H9 (cell line): Measurements from ENCODE around the gene L3MBTL4. TPM values are rescaled to one million over a fixed set of nuclear protein-coding genes. Genes with fewer than 3 reads are reported as not detected.

Experiments used
- DNase-seq: peaks from one replicate; pipeline ENCODE4 v3.0.0-alpha.2; 2017
- H2AFZ ChIP-seq: one replicate; pipeline ENCODE4 v1.6.1; 2013; ENCODE audit warnings: mild to moderate bottlenecking, low read length, control low read depth, moderate library complexity
- H2AK5ac ChIP-seq: 2 replicates; pipeline ENCODE4 v1.6.1; 2013; ENCODE audit warnings: low read length, control low read depth, mixed read lengths; ENCODE audit not compliant: insufficient read length
- H2BK120ac ChIP-seq: one replicate; pipeline ENCODE4 v1.6.1; 2013; ENCODE audit warnings: low read depth, mild to moderate bottlenecking, low read length, control low read depth, inconsistent platforms; ENCODE audit not compliant: poor library complexity, severe bottlenecking
- H2BK12ac ChIP-seq: 2 replicates; pipeline ENCODE4 v1.6.1; 2013; ENCODE audit warnings: low read length, control low read depth, mixed read lengths, low read depth; ENCODE audit not compliant: insufficient read length
- H2BK15ac ChIP-seq: 2 replicates; pipeline ENCODE4 v1.6.1; 2013; ENCODE audit warnings: low read depth, low read length, control low read depth
- H2BK20ac ChIP-seq: one replicate; pipeline ENCODE4 v1.6.1; 2013; ENCODE audit warnings: low read depth, mild to moderate bottlenecking, low read length, control low read depth, inconsistent platforms; ENCODE audit not compliant: poor library complexity, severe bottlenecking
- H2BK5ac ChIP-seq: 2 replicates; pipeline ENCODE4 v1.6.1; 2013; ENCODE audit warnings: low read length, control low read depth, mixed read lengths; ENCODE audit not compliant: insufficient read length
- H3K14ac ChIP-seq: 2 replicates; pipeline ENCODE4 v1.6.1; 2013; ENCODE audit warnings: low read length, control low read depth; ENCODE audit not compliant: insufficient read depth
- H3K18ac ChIP-seq: 2 replicates; pipeline ENCODE4 v1.6.1; 2013; ENCODE audit warnings: low read depth, mild to moderate bottlenecking, mixed read lengths, low read length, control low read depth; ENCODE audit not compliant: insufficient read length
- H3K23ac ChIP-seq: 2 replicates; pipeline ENCODE4 v1.6.1; 2013; ENCODE audit warnings: low read length, control low read depth, mixed read lengths, low read depth; ENCODE audit not compliant: insufficient read length
- H3K23me2 ChIP-seq: 2 replicates; pipeline ENCODE4 v1.6.1; 2013; ENCODE audit warnings: low read depth, mild to moderate bottlenecking, mixed read lengths, low read length, control low read depth; ENCODE audit not compliant: insufficient read length, poor library complexity, severe bottlenecking
- H3K27ac ChIP-seq: 2 replicates; pipeline ENCODE4 v1.5.1; 2013; ENCODE audit warnings: low read length, control low read depth, mixed read lengths, low read depth; ENCODE audit not compliant: insufficient read length
- H3K27me3 ChIP-seq: 2 replicates; pipeline ENCODE4 v1.6.1; 2013; ENCODE audit warnings: low read length, control low read depth, inconsistent platforms; ENCODE audit not compliant: insufficient read depth
- H3K4ac ChIP-seq: 2 replicates; pipeline ENCODE4 v1.6.1; 2013; ENCODE audit warnings: low read depth, mild to moderate bottlenecking, control low read depth, inconsistent platforms, low read length, moderate library complexity
- H3K4me1 ChIP-seq: 2 replicates; pipeline ENCODE4 v1.6.1; 2013; ENCODE audit warnings: low read length, control low read depth, inconsistent platforms; ENCODE audit not compliant: insufficient read depth
- H3K4me2 ChIP-seq: 2 replicates; pipeline ENCODE4 v1.6.1; 2013; ENCODE audit warnings: low read length, control low read depth, mixed read lengths; ENCODE audit not compliant: insufficient read length, insufficient read depth
- H3K56ac ChIP-seq: 2 replicates; pipeline ENCODE4 v1.6.1; 2013; ENCODE audit warnings: low read depth, mild to moderate bottlenecking, mixed read lengths, low read length, control low read depth; ENCODE audit not compliant: insufficient read length
- H3K79me1 ChIP-seq: 2 replicates; pipeline ENCODE4 v1.6.1; 2013; ENCODE audit warnings: low read depth, mild to moderate bottlenecking, moderate library complexity, low read length, control low read depth, inconsistent platforms; ENCODE audit not compliant: insufficient read depth, poor library complexity, severe bottlenecking
- H3K79me2 ChIP-seq: 2 replicates; pipeline ENCODE4 v1.6.1; 2013; ENCODE audit warnings: low read length, control low read depth, inconsistent platforms; ENCODE audit not compliant: insufficient read depth
- H3K9ac ChIP-seq: 2 replicates; pipeline ENCODE4 v1.6.1; 2013; ENCODE audit warnings: low read length, control low read depth, mixed read lengths; ENCODE audit not compliant: insufficient read length; ENCODE audit errors: extremely low read depth
- H3K9me3 ChIP-seq: one replicate; pipeline ENCODE4 v1.6.1; 2013; ENCODE audit warnings: low read depth, low read length, inconsistent platforms; ENCODE audit not compliant: control insufficient read depth
- H3T11ph ChIP-seq: one replicate; pipeline ENCODE4 v1.6.1; 2013; ENCODE audit warnings: mild to moderate bottlenecking, low read length, control low read depth, inconsistent platforms
- H4K20me1 ChIP-seq: one replicate; pipeline ENCODE4 v1.6.1; 2013; ENCODE audit not compliant: control insufficient read depth, insufficient read length, insufficient read depth
- H4K5ac ChIP-seq: 2 replicates; pipeline ENCODE4 v1.6.1; 2013; ENCODE audit warnings: low read depth, mild to moderate bottlenecking, mixed read lengths, low read length, control low read depth; ENCODE audit not compliant: insufficient read length
- H4K8ac ChIP-seq: replicated peaks from 2 replicates; pipeline ENCODE4 v1.6.1; 2013; ENCODE audit warnings: low read length, control low read depth, mixed read lengths, low read depth; ENCODE audit not compliant: insufficient read length
- H4K91ac ChIP-seq: 2 replicates; pipeline ENCODE4 v1.6.1; 2013; ENCODE audit warnings: low read depth, mild to moderate bottlenecking, moderate library complexity, mixed read lengths, low read length, control low read depth; ENCODE audit not compliant: insufficient read length
- H3K27ac Mint-ChIP-seq, 3 experiments: 2 replicates in 2 of 3; 3 replicates in 1 of 3; pipeline ENCODE4 v1.8.0; 2020 to 2021; ENCODE audit warnings: mixed read lengths in 3 of 3, mild to moderate bottlenecking in 1 of 3, moderate library complexity in 1 of 3
- H3K27me3 Mint-ChIP-seq: 2 replicates; pipeline ENCODE4 v1.8.0; 2021; ENCODE audit warnings: low read depth, mild to moderate bottlenecking, moderate library complexity, mixed read lengths
- H3K36me3 Mint-ChIP-seq, 3 experiments: 2 replicates in 2 of 3; 3 replicates in 1 of 3; pipeline ENCODE4 v1.8.0; 2020 to 2021; ENCODE audit warnings: low read depth in 3 of 3, mixed read lengths in 3 of 3; ENCODE audit not compliant: insufficient read depth in 1 of 3
- H3K4me1 Mint-ChIP-seq, 2 experiments: 2 replicates each; pipeline ENCODE4 v1.8.0; 2020; ENCODE audit warnings: mixed read lengths in 2 of 2
- H3K4me3 Mint-ChIP-seq, 2 experiments: 2 replicates in 1 of 2; 3 replicates in 1 of 2; pipeline ENCODE4 v1.8.0; 2020 to 2021; ENCODE audit warnings: mild to moderate bottlenecking in 2 of 2, mixed read lengths in 2 of 2, moderate library complexity in 1 of 2
- H3K9me3 Mint-ChIP-seq, 2 experiments: 2 replicates in 1 of 2; 3 replicates in 1 of 2; pipeline ENCODE4 v1.8.0; 2020; ENCODE audit warnings: mild to moderate bottlenecking in 2 of 2, mixed read lengths in 2 of 2, moderate library complexity in 1 of 2
- CTCF ChIP-seq: fragments of 200-600 bp; sonication (generic); conservative IDR thresholded peaks from 3 replicates; pipeline ENCODE4 v1.8.0; 2021; ENCODE audit warnings: antibody characterized with exemption, mild to moderate bottlenecking
- WGBS: extraction: QIAGEN DNeasy Blood & Tissue Kit; methylation state at CpG from one replicate; pipeline ENCODE4 v1.1.7; 2013; ENCODE audit warnings: missing lambda C conversion rate, low lambda C conversion rate, mixed read lengths; ENCODE audit not compliant: insufficient read length; ENCODE audit errors: extremely low coverage; 5-methylcytosine and 5-hydroxymethylcytosine counted together
- total RNA-seq: library from RNA; stranded (reverse); gene quantifications from 2 replicates; pipeline ENCODE4 v1.2.1, GENCODE V29; 2021

Gene L3MBTL4
- total RNA-seq, 1 experiment from 2014 or later: 1.9 TPM

- Histone ChIP-seq H3K14ac (no peak overlapping the region), H4K91ac (no peak overlapping the region), H4K20me1 (no peaks in the 10 kb centered on the region), H3T11ph (no peak overlapping the region), H3K79me2 (no peaks in the 10 kb centered on the region), H3K23ac (no peak overlapping the region), H3K4me2 (no peak overlapping the region), H2BK15ac (no peak overlapping the region), H4K8ac (no peak overlapping the region), H2BK5ac (no peak overlapping the region), H3K56ac (no peak overlapping the region), H3K18ac (no peak overlapping the region), H3K9ac (no peak overlapping the region), H2AFZ (no peak overlapping the region), H3K23me2 (no peaks in the 10 kb centered on the region), H3K4me1 (no peaks in the 10 kb centered on the region), H2BK12ac (no peak overlapping the region), H3K27ac (no peak overlapping the region), H2AK5ac (no peak overlapping the region), H3K4ac (no peak overlapping the region), H2BK120ac (no peak overlapping the region), H3K9me3 (no peaks in the 10 kb centered on the region), H3K27me3 (no peaks in the 10 kb centered on the region), H2BK20ac (no peak overlapping the region), H4K5ac (no peak overlapping the region), H3K79me1 (no peaks in the 10 kb centered on the region)
- no peak for TF ChIP-seq CTCF
- Mint-ChIP-seq H3K27me3 (no peaks in the 10 kb centered on the region; the same call in 1 of the 2 replicates), H3K4me1 (no peaks in the 10 kb centered on the region), H3K4me3 (no peak overlapping the region), H3K27ac (no peak overlapping the region), H3K36me3 (no peaks in the 10 kb centered on the region), H3K9me3 (peaks cover 0 to 2% of the 10 kb centered on the region in 2 experiments; a peak in 1 of 5 replicates)
- DNase-seq: no peak
- WGBS: no CpG with 5 or more reads among the region's 1 CpG
Measured at GRCh38 chr18:6199777-6200176, 214.9 kb downstream of the L3MBTL4 start.
